ENCODE data around the gene ARL6IP5.
A peak's percentile ranks its signal among the peaks of the same experiment; 100 is the strongest.

ARL6IP5 gene

GRCh38 chr3:69116897-69117296 lies 32.2 kb downstream of the ARL6IP5 start:
- no peak for DNase-seq (ENCODE audit: low read depth in 2 of 2)

GRCh38 chr3:69118555-69118954 lies 33.8 kb downstream of the ARL6IP5 start:
- DNase-seq (ENCODE audit: low read depth in 2 of 2) = no peak

GRCh38 chr3:69119138-69119537 lies 34.4 kb downstream of the ARL6IP5 start:
- DNase-seq (ENCODE audit: low read depth in 2 of 2) = no peak

- DNase-seq (ENCODE audit: low read depth in 2 of 2) = no peak
Measured at GRCh38 chr3:69119681-69120080, 34.9 kb downstream of the ARL6IP5 start.

GRCh38 chr3:69120879-69121464 lies 36.2 kb downstream of the ARL6IP5 start:
- DNase-seq (ENCODE audit: low read depth in 2 of 2) = peak; percentile 14 to 16

DNA sequence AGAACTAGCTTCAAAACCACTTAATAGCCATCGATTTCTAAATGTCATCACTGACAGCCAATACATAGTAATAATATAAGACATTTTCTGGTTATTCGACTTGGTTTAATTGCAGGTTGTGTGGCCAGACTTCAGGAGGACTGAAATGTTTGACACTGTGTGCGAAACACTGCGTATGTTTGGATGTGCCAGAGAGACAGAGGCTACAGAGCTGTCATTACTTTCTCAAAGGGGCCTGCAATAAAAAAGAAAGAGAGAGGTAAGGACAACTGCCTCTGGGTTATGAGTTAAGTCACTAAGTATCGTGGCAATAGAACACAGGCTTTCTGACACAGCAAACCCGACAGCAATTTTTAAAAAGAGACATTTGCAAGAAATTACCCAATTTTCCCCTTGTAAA lies 36.8 kb downstream of the ARL6IP5 start:
- no peak for DNase-seq (ENCODE audit: low read depth in 2 of 2)

DNA sequence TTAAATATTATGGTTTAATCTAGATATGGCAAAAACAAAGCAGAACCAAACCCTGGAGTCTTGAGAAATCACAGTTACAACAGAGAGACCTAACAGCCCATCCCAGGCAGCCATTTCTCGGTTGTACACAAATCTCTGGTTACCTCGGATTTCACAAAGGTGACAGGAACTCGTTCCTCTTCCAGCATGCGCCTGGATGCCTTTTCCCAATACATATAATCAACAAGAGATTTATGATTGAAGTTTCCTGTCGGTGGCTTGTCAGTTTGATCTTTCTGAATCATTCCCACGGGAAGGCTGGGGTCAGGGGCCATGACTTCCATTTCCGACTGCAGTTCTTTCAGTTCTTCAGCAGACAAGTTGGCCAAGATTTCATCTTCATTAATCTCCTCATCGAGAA lies 37.2 kb downstream of the ARL6IP5 start:
- no peak for DNase-seq (ENCODE audit: low read depth in 2 of 2)

- no peak for DNase-seq (ENCODE audit: low read depth in 2 of 2)
Measured at GRCh38 chr3:69122403-69122802, 37.7 kb downstream of the ARL6IP5 start, which contains the start of gene LMOD3. Gene LMOD3, minus strand, starts transcription at chr3:69122595. Its CDS starts 209 bp downstream, at chr3:69122386.

DNA sequence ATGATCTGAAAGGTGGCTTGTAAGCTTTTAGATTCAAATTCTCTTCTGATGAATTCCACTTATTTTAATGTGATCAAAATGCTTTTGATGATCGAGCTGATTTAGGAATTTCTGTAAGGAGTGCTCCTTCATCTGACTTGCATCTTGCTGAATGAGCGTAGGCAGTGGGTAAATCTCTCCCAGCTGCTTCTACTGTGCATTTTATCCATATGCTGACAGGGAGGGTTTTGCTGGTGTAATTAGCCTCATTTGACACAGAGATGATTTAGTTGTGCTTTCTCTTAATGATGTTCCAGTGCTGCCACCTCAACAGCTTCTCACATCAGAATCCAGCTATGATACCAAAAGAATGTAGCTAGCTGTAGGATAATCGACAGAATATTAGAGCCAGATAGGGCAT lies 41.5 kb downstream of the ARL6IP5 start:
- DNase-seq (ENCODE audit: low read depth in 2 of 2) = no peak

GRCh38 chr3:69126999-69127398 lies 42.3 kb downstream of the ARL6IP5 start:
- no peak for DNase-seq (ENCODE audit: low read depth in 2 of 2)

DNA sequence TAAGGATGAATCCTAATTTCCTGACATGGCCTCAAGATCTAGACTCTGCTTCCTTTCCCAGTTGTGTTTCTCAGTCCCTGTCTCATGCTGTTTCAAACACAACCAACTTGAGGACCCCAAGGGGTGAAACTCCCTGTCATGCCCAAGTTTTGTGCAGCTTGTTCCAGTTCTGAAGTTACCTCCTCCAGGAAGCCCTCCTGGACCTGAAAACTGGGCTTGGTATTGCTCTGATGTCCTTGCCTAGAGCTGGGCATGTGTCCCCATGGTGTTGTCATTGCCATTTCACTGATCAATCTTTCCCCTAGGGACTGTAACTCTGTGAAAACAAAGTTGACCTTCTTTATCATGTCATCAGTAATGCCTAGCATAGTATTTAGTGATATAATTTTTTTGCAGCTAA lies 43.8 kb downstream of the ARL6IP5 start:
- DNase-seq (ENCODE audit: low read depth in 2 of 2) = no peak

DNA sequence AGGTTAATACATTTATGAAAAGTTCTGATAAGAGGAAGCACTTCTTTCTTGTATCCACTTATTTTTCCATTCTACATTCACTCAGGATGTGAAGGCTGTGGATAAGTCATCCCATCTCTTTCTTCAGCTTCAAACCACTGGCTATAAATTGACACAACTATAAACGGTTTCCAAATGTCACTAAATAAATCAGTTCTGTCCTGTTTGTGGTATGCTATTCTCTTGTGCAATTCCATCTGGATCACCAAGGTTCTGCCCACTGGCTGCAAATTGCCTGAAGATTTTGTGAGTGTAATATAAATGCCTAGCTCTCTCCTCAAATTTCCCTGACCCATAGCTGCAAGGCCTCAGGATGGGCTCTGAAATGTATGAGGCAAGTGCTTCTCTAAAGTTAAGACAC lies 44.8 kb downstream of the ARL6IP5 start:
- peak; percentile 15 to 19 for DNase-seq (ENCODE audit: low read depth in 2 of 2)

DNA sequence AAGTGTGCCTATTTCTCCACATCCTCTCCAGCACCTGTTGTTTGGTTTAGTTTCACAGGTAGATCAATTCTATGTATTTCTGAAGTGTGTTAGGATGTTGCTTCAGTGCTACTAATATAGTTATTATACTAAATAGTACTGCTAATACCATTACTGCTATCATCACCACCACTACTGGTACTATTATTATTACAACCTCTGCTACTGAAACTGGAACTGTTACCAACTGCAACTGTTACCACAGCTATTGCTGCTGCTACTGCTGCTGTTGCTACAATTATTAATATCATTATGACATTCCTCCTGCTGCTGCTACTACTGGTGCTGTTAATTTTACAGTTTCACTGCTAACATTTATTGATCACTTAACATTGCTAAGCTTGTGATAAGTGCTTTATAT lies 46.0 kb downstream of the ARL6IP5 start:
- no peak for DNase-seq (ENCODE audit: low read depth in 2 of 2)

GRCh38 chr3:69137005-69137404 lies 52.3 kb downstream of the ARL6IP5 start:
- DNase-seq (ENCODE audit: low read depth in 2 of 2) = no peak

- DNase-seq (ENCODE audit: low read depth in 2 of 2) = no peak
Measured at GRCh38 chr3:69137412-69137811, 52.7 kb downstream of the ARL6IP5 start.

DNA sequence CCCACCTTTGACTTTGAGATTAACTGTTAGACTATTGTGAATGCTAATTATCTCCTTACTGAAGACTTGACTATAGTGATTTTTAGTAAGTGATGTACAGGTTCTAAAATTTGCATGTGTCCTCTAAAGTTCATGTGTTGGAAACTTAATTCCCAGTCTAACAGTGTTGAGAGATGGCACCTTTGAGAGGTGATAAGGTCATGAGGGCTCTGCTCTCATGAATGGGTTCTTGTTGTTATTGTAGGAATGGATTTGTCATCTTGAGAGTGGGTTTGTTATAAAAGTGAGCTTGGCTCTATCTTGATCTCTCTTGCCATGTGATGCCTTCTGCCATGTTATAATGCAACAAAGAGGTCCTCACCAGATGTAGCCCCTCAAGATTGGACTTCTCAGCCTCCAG lies 56.6 kb downstream of the ARL6IP5 start:
- DNase-seq (ENCODE audit: low read depth in 2 of 2) = no peak

GRCh38 chr3:69142090-69142489 lies 57.4 kb downstream of the ARL6IP5 start:
- no peak for DNase-seq (ENCODE audit: low read depth in 2 of 2)

GRCh38 chr3:69142797-69143454 lies 58.2 kb downstream of the ARL6IP5 start:
- DNase-seq (ENCODE audit: low read depth in 2 of 2) = no peak

GRCh38 chr3:69143612-69144011 lies 58.9 kb downstream of the ARL6IP5 start:
- DNase-seq (ENCODE audit: low read depth in 2 of 2) = peak; percentile 6 to 17

DNA sequence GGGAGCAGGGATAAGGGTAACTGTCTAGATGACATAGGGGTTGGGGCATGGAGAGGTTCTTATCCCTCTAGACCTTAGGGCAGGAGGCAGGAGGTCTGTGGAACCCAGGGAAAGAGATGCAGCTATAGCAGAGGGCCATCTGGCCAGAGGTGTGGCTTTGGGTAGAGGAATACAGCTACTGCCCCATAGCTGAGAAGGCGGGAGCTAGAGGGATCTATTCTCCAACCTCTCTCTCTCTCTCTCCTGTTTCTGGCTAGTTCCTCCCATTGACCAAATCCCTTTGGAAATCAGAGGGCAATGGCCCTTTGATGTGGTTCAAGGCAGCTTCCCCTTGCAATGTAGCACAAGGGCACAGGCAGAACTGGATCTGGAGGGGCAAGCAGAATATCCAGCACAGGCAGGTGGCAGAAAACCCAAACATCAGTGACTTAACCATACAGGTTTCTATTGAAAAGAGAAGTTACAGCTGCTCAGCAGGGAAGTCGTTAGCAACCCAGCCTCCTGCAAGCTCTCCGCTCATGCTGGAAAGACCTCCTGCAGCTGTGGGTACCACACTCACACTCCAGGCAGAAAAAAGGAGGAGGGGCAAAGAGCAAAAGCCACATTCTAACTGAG lies 60.0 kb downstream of the ARL6IP5 start:
- DNase-seq (ENCODE audit: low read depth in 2 of 2) = no peak

- no peak for DNase-seq (ENCODE audit: low read depth in 2 of 2)
Measured at GRCh38 chr3:69145688-69146087, 61.0 kb downstream of the ARL6IP5 start.

DNA sequence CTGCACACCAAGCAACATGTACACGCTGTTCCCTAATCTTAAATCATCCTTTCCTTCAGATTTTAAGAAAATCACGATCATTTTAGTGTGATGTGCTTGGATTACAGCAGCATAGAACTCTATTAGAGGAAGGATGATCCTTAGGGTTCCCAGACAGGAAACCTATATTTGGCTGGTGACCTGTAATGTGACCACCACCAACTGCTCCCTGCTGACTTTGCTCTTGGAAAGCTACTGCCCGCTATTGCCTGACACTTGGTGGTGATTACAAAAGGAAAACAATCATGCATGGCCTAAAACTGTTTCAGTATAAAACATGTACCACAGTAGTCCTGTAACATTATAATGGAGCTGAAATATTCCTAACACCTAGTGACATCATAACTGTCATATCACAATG lies 64.8 kb downstream of the ARL6IP5 start:
- DNase-seq (ENCODE audit: low read depth in 2 of 2) = no peak

Data from fibroblast of skin of left biceps (primary cell).